Ascending aorta (tissue), 2 donors: ENCODE measurements around the gene PLG. TPM values are rescaled to one million over a fixed set of nuclear protein-coding genes. Genes with fewer than 3 reads are reported as not detected.
"Not testable (repeated sequence)": the region's sequence is repeated elsewhere in the genome, so short reads cannot be mapped to it uniquely, and the experiment has no call there.

Experiments used
- DNase-seq, 2 donors: peaks; one replicate each; pipeline ENCODE4 v3.0.0-alpha.2; 2019; ENCODE audit warnings: low spot score in 2 of 2
- H3K27ac ChIP-seq, 2 donors: fragments of 200-600 bp; sonication (generic); one replicate each; pipeline ENCODE4 v1.5.1; 2016 to 2017; ENCODE audit warnings: mild to moderate bottlenecking in 1 of 2
- H3K27me3 ChIP-seq: fragments of 200-600 bp; sonication (generic); one replicate; pipeline ENCODE4 v1.5.1; 2017
- H3K36me3 ChIP-seq, 2 donors: fragments of 200-600 bp; sonication (generic); one replicate each; pipeline ENCODE4 v1.5.1; 2016
- H3K4me1 ChIP-seq, 2 donors: fragments of 200-600 bp; sonication (generic); one replicate each; pipeline ENCODE4 v1.5.1; 2016 to 2017; ENCODE audit warnings: mild to moderate bottlenecking in 1 of 2
- H3K4me3 ChIP-seq, 2 donors: fragments of 200-600 bp; sonication (generic); one replicate each; pipeline ENCODE4 v1.5.1; 2016 to 2017; ENCODE audit warnings: mild to moderate bottlenecking in 1 of 2
- H3K9me3 ChIP-seq, 2 donors: fragments of 200-600 bp; sonication (generic); one replicate each; pipeline ENCODE4 v1.5.1; 2016
- intact Hi-C: fragments of 100-400 bp; cut with DNase I; formaldehyde crosslinking; loops from one replicate; pipeline ENCODE4 v1.15.1; 2023
- total RNA-seq: library from RNA; depleted of rRNA; stranded (reverse); fragments of >200 nt; gene quantifications from one replicate; pipeline ENCODE4 v1.1.0, GENCODE V29; 2016
- TF ChIP-seq, protein P1 (sequence below), 3 experiments: fragments of 200-600 bp in 2 of 3; fragments of 450-650 bp in 1 of 3; sonication (generic) in 2 of 3; IDR thresholded peaks; one replicate each; pipeline ENCODE4 v1.5.1; 2016 to 2019; ENCODE audit warnings: antibody characterized with exemption in 3 of 3, mild to moderate bottlenecking in 1 of 3, moderate library complexity in 1 of 3

PLG gene
- total RNA-seq, 1 donor from 2014 or later, result 10.7 TPM

DNA sequence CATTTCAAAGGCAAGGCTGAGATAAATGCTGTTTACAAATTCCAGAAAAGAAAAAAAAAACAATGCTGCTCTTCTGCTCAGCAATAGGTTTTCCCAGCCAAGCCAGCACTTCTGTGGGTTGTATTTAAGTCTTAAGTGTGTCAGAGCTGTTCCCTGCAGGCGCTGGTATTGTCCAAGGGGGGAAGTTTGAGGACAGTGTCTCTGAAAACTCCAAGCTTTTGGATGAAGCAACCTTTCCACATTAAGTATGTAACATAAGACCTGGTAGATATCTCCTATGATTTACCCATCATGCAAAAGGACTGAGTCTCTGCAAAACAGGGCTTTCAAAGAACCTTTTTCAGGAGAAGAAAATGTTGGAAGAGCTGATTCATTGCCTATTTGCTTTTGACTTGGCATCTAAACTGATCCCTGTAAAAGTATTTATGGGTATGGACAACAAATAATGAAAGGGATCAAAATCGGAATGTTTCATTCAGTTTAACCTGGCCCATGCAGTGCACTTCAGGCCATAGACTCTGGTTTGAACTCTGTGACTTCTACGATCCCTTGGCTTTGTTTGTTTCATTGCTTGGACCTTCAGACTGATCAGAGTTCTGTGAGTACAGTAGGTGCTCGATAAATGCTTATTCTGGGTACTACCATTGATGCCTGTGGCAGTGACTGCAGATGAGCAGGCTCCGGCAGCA lies 16.1 kb upstream of the PLG start:
- intact Hi-C loops, result no loop called here
- no peak overlapping the region for H3K4me3 ChIP-seq
- no peak for DNase-seq
- H3K4me1 ChIP-seq, result no peaks in the 10 kb centered on the region
- H3K27ac ChIP-seq, result no peak overlapping the region
- TF ChIP-seq, protein P1, sequence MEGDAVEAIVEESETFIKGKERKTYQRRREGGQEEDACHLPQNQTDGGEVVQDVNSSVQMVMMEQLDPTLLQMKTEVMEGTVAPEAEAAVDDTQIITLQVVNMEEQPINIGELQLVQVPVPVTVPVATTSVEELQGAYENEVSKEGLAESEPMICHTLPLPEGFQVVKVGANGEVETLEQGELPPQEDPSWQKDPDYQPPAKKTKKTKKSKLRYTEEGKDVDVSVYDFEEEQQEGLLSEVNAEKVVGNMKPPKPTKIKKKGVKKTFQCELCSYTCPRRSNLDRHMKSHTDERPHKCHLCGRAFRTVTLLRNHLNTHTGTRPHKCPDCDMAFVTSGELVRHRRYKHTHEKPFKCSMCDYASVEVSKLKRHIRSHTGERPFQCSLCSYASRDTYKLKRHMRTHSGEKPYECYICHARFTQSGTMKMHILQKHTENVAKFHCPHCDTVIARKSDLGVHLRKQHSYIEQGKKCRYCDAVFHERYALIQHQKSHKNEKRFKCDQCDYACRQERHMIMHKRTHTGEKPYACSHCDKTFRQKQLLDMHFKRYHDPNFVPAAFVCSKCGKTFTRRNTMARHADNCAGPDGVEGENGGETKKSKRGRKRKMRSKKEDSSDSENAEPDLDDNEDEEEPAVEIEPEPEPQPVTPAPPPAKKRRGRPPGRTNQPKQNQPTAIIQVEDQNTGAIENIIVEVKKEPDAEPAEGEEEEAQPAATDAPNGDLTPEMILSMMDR (IDR thresholded peaks at IDR 0.05), result no peak
- no peaks in the 10 kb centered on the region for H3K36me3 ChIP-seq
- H3K9me3 ChIP-seq, result no peaks in the 10 kb centered on the region
- no peaks in the 10 kb centered on the region for H3K27me3 ChIP-seq

DNA sequence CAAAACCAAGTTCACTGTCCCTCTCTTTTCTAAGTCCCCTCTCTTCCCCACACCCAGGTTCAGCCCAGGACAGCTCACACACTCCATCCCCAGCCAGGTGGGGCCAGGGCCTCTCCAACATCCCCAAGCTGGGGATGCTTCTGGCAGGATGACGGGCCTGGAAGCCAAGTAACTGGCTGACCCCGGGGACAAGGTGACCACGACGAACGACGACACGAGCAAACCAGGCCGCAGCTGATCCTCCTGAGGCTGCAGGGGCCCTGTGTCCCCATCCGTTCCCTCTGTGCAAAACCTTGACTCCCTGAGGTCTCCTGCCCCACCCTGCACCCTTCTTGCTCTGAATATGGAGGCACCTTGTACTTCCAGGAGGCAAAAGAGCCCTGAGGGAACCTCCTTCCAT lies 11.6 kb upstream of the PLG start:
- Histone ChIP-seq H3K4me1 (no peaks in the 10 kb centered on the region), H3K36me3 (no peaks in the 10 kb centered on the region), H3K27me3 (no peaks in the 10 kb centered on the region), H3K27ac (no peak overlapping the region), H3K4me3 (no peak overlapping the region), H3K9me3 (no peaks in the 10 kb centered on the region)
- intact Hi-C loops, result no loop called here
- DNase-seq, result no peak
- TF ChIP-seq, protein P1 (IDR thresholded peaks at IDR 0.05), result no peak

DNA sequence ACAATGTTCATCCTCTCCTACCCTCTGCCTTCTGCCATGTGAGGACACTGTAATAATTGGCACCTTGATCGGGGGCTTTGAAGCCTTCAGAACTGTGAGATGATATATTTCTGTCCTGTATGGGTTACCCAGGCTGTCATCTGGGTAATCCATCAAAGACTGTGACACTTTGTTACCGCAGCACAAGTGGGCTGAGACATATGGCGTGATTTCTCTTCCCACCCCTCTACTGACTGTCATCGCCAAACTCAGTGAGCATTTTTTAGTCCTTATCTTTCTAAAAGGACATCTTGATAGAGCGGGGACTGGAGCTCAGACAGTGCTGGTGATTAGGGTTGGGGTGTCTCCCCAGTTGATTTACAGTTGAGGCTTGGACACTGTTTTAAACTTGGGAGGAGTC lies 10.4 kb upstream of the PLG start:
- TF ChIP-seq, protein P1 (IDR thresholded peaks at IDR 0.05), result no peak

DNA sequence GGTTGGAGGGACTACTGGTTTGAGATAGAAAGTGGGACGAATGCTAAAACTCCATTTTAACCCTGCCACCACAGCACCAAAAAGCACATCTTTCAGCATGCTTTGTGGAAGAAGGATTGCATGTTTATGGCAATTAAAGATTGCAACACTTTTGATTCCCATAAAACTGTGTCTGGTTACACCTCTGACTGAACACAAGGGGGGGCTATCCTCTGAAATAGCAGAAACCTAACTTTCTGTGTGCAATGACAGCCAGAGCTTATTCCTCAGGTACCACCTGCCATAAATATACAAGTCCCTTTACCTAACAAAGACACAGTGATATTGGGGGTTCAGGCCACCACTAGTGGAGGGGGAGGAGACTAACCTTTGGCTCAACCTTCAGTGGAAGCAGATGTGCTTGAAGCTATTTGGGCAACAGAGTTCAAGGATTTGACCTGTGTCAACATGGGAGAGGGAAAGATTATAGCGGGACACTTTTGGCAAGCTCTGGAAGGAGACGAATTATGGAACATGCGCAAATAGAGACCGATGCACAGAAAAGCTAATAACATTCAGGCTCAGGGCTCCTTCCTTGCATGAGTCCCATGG lies 9.6 kb upstream of the PLG start:
- no peak for DNase-seq
- Histone ChIP-seq H3K36me3 (no peaks in the 10 kb centered on the region), H3K27me3 (no peaks in the 10 kb centered on the region), H3K9me3 (no peaks in the 10 kb centered on the region), H3K4me1 (no peaks in the 10 kb centered on the region), H3K27ac (no peak overlapping the region), H3K4me3 (no peak overlapping the region)
- intact Hi-C loops, result no loop called here
- TF ChIP-seq, protein P1 (IDR thresholded peaks at IDR 0.05), result no peak

More for the DNA sequence above, 10.4 kb upstream of the PLG start:
- no peak overlapping the region for H3K27ac ChIP-seq
- H3K36me3 ChIP-seq, result no peaks in the 10 kb centered on the region
- intact Hi-C loops, result no loop called here
- no peaks in the 10 kb centered on the region for H3K27me3 ChIP-seq
- DNase-seq, result no peak
- no peaks in the 10 kb centered on the region for H3K4me1 ChIP-seq
- no peaks in the 10 kb centered on the region for H3K9me3 ChIP-seq
- H3K4me3 ChIP-seq, result no peak overlapping the region

DNA sequence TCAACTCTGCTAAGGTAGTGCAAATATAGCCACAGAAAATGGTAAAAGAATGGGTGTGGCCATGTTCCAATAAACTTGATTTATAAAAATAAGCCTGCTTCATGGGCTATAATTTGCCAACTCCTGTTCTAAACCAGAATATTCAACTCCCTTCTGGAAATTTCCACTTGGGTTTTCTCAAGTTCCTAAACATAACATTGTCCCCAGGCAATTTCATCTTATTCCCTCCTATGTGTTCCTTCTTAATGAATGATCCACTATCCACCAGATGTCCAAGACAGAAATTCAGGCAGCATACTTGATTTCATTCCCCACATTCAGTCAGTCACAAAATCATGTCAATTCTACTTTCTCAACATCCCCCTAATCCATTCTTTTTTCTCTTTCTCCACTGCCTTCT lies 7.0 kb upstream of the PLG start:
- H3K27ac ChIP-seq, H3K9me3 ChIP-seq, H3K4me1 ChIP-seq, intact Hi-C loops, H3K36me3 ChIP-seq, H3K27me3 ChIP-seq, H3K4me3 ChIP-seq, DNase-seq: not testable (repeated sequence)

DNA sequence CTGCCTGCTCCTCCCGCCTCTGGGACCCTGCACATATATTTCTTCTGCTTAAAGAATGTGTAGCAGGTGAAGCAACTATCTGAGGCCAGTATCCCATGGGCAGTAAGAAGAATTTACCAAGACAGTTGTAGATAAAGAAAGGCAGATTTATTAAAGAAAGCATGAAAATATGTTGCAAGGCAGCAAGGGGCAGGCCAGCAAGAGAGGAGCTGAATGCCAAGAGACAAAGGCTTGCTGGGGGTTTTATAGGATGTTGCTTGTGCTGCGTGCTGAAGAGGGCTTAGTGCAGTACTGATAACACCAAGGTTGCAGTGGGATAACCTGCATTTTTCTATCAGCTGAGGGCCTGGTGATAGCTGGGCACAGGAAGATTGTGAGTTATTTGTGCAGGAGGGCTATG lies 6.4 kb upstream of the PLG start:
- DNase-seq, H3K9me3 ChIP-seq, H3K27ac ChIP-seq, H3K4me1 ChIP-seq, H3K36me3 ChIP-seq, H3K27me3 ChIP-seq, H3K4me3 ChIP-seq, intact Hi-C loops: not testable (repeated sequence)

DNA sequence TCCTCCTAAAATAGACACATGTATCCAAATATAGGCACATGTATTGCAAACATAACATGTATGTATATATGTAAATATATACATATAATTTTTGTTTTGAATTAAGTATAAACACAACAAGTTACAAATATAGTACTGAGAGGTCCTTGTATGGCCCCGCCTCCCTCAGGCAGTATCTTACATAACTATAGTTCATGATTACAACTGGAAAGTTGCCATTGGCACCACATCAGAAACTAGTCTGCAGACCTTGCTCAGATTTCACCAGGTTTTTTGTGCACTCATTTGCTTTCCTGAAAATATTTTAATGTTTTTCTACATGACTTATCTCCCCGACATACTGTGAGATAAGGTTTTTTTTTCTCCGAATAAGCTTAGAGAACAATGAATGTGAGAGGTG lies 5.2 kb upstream of the PLG start:
- intact Hi-C loops, H3K4me1 ChIP-seq, H3K27me3 ChIP-seq, H3K36me3 ChIP-seq, H3K27ac ChIP-seq, H3K9me3 ChIP-seq, DNase-seq, H3K4me3 ChIP-seq: not testable (repeated sequence)
